HPDE6-E6E7 (cell line): ENCODE measurements around the gene RASGRF1.
"Not testable (repeated sequence)": the region's sequence is repeated elsewhere in the genome, so short reads cannot be mapped to it uniquely, and the experiment has no call there.

Experiments
- DNase-seq: peaks from one replicate; pipeline ENCODE4 v3.0.0; 2011; ENCODE audit warnings: missing footprints; ENCODE audit errors: extremely low spot score

Gene RASGRF1

DNA sequence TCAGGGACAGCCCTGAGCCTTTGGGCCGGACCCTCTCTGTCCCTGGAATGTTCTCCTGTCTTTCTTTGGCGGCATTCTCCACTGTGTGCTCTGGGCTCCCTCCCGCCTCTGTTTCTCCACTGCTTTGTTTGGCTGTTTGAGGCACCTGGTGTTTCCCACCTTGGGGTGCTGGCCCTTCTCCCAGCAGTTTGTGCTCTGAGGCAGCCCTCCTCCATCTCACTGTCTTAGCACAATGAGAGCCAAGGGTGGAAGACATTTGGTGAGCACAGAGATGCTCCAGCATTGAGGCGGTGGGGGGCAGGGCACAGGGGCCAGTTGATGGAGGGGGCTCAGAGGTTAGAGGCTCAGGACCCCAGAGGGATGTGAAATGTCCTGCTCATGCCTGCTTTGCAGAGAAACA, 54.3 kb downstream of the RASGRF1 start:
- DNase-seq: no peak

DNA sequence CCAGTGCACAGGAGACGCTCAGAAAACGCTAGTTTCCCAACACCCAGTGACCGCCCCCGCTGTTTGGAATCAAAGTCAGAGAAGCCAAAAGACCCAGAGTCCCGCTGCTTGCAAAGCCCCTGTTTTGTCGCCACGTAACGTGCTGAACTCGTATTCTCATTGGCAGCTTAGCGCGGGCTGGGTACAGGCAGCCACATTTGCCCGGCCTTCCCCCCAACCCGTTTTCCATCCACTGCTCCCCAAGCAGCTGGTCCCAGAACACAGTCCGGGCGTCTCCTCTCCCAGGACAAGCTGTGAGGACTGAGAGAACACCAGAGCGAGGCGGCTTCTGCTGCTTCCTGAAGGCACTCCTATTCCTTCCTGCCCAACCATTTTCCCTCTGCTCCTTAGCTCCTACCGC, 54.8 kb downstream of the RASGRF1 start:
- no peak for DNase-seq

DNA sequence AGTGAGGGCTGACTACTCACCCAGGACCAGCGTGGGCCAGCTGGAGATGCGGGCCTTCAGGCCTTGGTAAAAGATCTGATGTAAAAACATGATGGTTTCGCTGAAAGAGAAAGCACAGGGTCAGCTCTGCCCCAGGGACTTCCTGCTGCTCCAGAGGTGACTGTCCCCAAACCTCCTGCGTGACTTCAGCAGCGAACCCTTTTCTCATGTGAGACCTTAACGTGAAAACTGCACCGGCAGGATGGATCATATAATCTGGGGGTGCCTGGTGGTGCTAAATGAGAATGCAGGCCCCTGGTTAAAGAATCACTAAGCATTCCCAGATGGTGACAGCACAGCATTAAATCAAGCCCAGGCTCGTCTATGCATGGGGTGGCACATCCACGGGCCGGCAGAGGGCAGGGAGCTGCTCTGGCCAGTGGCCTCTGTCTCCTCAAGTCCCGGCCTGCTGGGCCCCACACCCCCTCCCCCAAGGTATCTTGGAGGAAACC, 55.4 kb downstream of the RASGRF1 start:
- peak; percentile 61 for DNase-seq

DNA sequence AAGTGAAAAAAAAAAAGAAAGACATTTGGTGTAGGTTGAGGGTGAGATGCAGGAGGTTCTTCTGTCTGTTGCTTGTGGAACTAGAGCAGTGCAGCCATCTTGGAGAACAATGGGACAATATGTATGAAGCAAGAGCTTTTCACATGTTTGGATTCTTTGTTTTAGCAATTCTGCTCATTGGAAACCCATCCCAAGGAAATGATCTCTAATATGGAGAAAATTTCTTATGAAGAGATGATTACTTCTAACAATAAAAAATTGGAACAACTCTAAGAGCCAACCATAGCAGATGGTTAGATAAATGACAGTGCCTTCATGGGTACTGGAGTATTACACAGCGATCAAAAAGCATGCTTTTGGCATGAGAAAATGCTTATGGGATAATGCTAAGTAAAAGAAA, 56.3 kb downstream of the RASGRF1 start:
- DNase-seq: no peak

DNA sequence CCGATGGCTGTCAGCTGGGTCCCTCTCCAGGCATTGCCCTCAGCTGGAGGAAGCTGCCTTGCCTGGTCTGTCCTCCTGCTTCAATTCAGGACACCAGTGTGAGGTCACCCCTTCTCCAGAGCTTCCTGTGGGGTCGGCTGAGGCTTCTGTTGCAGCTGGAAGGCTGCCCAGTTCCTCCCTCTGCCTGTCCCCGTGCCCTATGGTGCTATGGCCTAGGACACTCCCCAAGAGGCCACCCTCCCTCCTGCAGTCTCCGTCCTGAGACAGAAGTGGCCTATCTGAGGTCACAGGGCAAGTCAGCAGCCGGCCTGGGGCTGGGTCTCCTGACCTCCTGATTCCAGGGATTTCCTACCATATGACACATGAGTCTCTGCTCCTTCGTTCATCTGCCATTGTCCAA, 57.9 kb downstream of the RASGRF1 start:
- DNase-seq: no peak

DNA sequence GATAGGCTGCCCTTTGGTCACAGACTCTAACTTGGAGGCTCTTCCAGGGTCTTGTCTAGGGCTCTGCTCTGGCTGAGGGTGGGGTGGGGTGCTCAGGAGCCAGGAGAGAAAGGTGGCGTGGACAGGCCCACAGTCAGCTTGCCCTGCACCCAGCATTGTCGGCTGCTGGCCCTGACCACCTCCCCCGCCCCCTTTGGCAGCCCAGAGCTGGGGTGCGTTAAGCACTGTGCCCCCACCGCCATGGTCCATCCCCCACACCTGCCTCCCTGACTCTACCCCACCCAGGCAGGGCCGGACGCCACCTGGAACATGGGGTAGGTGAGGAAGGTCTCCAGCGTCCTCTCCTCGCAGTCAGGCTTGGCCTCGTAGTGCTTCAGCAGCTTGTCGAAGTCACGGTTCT, 58.8 kb downstream of the RASGRF1 start:
- no peak for DNase-seq

DNA sequence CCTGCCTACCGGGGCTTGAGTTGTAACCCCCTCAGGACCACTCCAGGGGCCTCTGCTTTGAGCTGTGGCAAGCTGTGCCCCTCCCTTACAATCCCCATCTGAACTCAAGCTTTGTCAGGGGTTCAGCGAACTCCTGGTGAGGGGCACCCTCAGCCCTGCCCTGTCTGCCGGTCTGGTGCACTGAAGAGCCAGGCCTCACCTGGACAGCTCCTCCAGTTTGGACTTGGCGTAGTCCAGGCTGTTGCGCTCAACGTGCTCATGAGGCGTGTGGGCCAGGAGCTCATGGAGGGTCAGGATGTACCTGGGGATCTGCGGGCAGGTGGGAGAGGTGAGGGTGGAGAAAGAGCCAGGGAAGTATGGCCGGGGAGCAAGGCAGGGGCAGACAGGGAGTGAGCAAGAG, 59.4 kb downstream of the RASGRF1 start:
- DNase-seq: no peak

DNA sequence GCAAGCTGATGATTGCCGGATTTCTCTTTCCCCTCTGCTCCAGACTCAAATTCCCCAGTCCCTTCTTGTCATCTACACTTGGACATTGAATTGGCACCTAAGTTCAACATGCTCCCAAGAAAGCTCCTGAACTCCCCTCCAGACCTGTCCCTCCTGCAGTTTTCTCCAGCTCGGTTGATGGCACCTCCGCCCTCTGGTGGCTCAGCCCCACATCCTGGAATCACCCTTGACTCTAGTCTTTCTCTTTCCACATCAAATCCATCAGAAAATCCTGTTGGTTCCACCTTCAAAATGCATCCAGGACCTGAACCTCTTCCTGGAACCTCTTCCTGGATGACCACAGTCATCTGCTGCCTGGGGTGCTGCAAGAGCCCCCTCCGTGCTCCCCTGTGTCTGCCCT, 60.1 kb downstream of the RASGRF1 start:
- no peak for DNase-seq

DNA sequence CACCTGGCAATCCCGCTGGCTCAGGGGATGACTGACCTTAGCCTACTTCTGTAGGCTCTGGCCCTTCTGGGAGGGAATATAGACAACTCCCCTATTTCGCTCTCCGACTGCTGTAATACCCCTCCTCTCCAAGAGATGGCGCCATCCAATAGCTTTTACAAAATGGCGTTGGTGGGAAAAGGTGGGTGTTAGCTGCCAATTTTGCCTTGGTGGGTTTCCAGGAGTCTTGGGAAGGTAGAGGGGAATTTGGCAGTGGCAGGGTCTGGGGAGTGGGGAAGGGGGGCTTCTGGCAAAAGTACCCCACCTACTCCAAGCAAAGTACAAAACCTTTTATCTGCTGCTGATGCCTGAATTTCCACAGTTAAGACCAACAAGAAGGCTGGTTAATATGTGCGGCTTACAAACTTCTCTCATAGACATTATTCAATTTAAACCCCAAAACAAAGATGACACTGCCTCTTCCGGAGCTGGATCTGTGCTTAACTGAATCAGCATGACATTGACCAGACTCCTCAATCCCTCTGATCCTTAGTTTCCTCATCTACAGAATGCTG, 62.1 kb downstream of the RASGRF1 start:
- DNase-seq: peak; percentile 37

DNA sequence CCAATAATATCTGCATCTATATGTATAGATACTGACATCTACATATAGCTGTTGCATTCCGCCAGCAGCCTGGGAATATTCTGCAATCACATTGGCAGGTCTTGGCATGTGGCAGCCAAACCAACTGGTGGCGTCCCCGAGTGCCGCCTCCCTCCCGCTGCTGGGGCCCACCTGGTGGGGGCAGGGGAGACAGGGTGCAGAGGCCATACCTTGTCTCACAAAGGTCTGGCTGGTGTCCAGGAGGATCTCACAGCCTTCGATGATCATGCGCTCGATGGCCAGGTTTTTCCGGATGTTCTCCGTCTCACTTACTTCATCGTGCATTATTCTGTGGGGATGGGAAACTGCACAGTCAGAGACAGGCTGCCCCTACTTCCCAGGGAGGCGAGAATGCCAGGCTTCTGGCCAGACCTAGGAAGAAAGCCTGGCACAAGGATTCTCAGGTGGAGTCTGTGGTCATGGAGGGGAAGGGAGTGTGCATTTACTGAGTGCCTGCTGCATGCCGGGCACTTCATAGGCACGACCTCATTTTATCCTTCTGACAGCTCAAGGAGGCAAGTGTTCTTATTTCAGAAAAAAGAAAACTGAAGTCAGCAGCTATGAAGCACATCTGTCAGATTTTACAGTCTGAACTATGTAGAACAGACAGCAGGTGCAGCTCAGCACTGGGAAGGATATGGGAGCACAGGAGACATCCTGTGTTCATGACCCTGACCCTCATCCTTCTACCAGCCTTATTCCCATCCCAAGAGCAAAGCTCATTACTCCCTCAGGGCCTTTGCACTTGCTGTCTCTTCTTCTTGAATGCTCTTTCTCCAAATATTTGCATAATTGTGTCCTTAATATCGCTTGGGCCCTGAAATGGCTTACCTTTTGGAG, 62.8 kb downstream of the RASGRF1 start:
- no peak for DNase-seq

DNA sequence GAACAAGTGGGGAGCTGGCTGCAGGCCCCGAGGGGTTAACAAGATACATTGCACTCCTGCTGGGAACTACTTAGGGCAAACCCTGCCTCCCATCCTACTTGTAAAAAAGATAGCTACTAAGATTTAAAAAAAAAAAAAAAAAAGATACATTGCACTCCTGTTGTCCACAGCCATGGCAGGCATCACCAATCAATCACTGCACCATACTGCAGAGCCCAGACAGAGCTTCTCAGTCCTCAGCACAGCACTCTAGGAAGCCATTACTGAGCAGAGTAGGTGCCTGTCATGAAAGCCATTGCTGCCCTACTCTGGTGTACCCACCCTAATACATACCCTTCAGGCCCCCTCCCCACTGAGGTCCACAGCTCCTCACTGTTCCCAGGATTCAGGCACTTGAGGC, 64.8 kb downstream of the RASGRF1 start:
- no peak for DNase-seq

DNA sequence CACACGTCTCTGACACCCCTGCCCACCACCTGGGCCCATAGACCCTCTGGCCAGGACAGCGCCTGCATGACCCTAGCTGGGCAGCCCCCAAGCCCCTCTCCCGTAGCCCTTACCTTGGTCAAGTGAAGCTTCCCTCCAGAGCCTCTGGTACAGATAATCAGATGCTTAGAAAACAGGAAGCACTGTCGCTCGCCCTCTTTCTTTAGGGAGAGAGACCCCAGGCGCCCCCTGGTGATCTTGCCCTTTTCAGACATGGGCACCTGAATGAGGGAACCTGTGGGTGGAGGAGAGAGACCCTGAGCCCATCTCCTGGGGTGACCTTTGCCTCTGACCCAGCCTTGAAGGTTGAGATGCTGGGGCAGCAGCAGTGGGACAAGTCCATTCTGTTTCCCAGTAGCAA, 65.4 kb downstream of the RASGRF1 start:
- DNase-seq: no peak

DNA sequence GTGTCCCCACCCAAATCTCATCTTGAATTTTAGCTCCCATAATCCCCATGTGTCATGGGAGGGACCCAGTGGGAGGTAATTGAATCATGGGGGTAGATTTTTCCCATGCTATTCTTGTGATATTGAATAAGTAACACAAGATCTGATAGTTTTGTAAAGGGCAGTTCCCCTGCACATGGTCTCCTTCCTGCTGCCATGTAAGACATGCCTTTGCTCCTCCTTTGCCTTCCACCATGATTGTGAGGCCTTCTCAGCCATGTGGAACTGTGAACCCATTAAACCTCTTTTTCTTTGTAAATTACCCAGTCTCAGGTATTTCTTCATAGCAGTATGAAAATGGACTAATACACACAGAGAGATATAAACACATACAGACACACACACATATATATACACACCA, 66.1 kb downstream of the RASGRF1 start:
- DNase-seq: not testable (repeated sequence)

DNA sequence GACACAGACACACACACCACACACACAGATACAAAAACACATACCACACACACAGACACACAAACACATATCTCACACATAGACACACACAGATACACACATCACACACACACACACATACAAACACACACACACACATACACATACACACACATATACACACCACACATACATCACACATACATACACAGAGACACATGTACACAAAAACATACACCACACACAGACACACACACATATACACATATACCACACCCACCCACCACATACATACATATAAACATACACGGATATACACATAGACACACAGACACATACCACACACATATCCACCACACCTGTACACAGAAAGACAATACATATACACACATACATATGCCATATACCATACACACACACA, 66.7 kb downstream of the RASGRF1 start:
- no peak for DNase-seq

DNA sequence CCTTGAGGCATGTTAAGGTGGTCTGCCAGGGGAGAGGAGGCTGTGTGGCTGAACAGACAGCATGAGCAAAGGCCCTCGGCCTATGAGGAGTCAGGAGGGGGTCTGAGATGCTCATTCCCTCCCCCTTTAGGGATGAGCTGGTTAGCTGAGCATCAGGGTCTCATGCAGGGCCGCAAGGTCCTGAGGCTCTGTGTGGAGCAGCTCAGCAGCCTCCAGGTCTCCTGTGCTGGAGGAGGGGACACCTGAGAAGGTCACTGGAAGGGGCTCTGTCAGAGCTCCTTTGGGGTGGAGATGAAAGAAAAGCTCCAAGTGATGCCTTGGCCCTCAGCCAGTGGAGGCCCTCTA, 67.1 kb downstream of the RASGRF1 start:
- no peak for DNase-seq

DNA sequence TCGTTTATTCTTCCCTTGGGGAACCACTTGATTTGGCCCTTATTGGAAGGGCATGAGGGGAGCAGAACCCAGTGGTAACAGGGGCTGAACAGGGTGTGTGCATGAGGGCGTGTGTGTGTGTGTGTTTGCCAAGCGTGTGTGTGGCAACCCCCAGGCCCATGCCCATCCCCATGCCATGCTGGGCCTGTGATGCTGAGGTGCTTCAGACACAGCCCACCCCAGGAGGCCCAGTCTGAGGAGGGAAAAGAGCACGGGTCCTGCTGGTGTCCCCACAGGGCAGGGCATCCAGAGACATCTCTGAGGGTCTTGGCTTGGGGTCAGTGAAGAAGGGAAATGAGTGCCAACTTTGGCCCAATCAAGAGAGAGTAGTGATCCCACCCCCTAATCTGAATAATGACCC, 71.6 kb downstream of the RASGRF1 start:
- DNase-seq: no peak

DNA sequence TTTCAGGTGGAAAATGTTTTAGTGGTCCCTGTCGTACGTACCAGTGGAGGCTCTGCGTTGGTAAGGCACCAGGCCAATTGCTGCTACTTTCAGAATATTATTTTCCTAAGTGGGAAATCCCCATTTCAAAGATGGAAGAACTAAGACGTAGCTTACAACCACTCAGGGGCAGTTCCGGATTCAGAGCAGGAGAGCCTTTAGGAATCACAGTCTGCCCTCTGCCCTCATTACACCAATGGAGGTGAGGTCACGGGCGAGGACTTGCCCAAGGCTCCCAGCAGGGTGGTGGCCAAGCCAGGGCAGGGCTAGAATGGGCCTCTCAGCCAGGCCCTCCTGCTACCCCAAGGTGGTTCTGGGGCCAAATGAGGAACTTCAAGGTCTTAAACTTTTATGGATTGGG, 72.6 kb downstream of the RASGRF1 start:
- no peak for DNase-seq

DNA sequence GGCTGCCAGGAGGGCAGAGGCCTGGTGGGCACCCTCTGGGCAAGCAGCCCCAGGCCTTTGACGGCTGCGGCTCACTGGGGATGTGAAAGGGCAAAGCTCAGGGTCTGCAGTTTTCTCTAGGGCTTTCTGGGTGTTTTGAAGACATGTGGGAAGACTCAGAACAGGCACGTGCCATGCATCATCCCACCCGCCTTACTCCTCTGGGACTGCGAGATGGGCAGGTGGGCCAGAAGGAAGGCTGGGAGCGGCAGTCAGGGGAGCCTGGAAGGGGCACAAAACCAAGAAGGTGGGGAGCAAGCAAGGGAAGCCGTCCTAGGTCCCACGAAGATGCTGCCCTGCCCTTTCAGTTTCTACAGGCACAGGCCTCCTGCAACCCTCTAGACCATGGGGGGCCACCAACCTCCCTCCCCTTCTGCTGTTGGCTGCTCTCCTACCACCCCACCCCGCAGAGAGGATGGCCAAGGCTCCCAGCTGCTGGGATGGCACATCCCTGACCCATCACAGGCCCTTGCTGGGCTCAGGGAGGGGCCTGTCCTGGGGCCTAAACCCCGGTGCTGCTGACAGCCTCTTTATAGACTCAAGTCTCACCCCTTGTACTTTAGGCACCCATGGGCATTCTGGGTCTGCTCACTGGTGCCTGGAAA, 73.9 kb downstream of the RASGRF1 start:
- no peak for DNase-seq

DNA sequence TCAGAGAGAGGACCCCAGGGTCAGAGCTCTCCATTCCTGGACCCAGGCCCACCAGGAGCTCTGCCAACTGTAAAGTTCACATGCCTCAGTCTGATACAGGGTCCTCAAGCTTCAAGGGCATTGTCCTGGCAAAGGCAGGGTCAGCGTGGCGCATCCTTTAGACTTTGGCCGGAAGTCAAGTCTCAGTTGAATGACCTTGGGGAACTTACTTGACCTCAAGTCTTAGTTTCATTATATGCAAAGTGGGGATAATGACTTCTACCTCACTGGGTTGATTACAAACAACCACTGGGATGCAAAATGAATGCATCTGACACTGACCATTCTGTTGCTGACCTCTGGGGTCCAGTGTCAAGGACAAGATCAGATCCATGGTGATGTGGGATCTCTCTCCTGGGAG, 75.2 kb downstream of the RASGRF1 start:
- DNase-seq: no peak

DNA sequence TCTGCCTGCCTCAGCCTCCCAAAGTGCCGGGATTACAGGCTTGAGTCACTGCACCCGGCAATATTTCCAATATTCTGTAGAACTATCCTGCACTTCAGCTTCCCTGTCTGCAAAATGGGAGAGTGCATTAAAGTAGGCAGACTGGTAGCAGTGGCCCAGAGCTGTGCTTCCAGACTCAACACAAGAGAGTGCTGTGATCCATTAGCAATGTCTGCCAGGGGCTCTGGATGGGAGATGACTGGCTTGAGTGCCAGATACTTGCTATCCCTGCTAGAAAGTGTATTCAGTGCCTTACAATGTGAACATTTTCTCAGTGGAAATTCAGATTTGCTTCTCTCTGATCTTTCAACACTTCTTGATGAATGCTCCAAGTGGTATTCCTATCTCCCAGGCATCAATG, 80.3 kb downstream of the RASGRF1 start:
- DNase-seq: no peak

DNA sequence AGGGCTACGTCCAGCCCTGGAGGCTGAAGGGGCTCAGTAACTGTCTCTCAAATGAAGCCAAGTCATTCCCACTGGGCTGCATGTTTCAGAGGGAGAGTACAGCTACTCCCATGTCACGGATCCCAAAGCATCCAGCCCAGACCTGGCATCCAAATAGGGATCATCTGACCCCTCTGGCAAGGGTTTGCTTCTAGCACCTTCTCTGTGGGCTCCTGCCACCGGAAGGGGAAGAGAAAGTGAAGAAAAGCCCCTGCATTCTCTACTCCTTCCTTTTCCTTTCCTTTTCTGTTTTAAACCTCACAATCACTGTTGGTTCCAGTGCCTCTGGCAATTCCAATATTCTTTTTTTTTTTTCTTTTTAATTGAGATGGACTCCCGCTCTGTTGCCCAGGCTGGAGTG, 81.2 kb downstream of the RASGRF1 start:
- no peak for DNase-seq

DNA sequence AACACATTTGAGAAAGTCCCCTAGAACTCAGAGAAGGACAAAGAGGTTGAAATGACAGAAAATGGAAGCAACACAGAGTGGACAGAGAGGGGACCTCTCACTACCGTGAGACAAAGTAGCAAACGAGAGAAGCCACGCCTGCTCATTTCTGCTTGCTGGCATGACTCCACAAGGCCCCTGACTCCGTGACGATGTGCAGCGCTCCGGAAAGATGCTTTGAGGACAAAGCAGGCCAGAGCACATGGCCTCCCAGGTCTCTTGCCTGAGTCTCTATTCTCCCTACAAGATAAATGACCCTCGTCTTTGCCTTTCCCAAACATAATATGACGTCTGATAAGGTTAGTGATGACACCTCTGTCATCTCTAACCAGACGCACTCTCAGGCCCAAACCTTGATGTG, 81.9 kb downstream of the RASGRF1 start:
- no peak for DNase-seq

DNA sequence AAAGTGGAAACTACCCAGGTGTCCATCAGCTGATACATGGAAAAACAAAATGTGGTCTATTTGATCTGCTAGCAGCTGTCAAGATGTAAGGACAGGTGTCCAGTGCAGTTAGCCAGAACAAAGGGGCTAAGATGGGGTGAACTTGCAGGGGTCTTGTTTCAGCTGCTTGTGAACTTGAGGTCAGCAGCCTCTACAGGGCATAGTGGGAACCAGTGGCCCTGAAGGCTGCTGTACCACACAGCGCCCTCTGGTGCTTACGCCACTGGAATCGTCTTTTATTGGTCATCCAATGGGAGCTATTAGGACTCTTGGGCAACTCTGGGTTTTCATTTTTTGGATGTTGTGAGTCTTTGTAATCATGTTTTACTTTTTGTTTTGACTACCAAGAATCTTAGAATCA, 83.5 kb downstream of the RASGRF1 start:
- no peak for DNase-seq
